HepG2 (cell line): ENCODE results near the gene CD86. TPM values are rescaled to one million over a fixed set of nuclear protein-coding genes. Genes with fewer than 3 reads are reported as not detected.

Experiments
- AGO1 ChIP-seq: fragments of 200-400 bp; formaldehyde crosslinking; IDR thresholded peaks from 2 replicates; pipeline ENCODE4 v1.6.1; 2017; ENCODE audit warnings: mild to moderate bottlenecking, low read depth, low read length, moderate library complexity; ENCODE audit not compliant: poor library complexity, severe bottlenecking
- CCAR2 ChIP-seq: fragments of 200-400 bp; formaldehyde crosslinking; optimal IDR thresholded peaks from 2 replicates; pipeline ENCODE3; 2018; ENCODE audit warnings: low read depth, mild to moderate bottlenecking, low read length, moderate library complexity
- RNF219 ChIP-seq: sonication (generic); formaldehyde crosslinking; IDR thresholded peaks from 2 replicates; pipeline ENCODE4 v1.5.0; 2020; ENCODE audit warnings: mild to moderate bottlenecking, missing genetic modification reagents
- SYNCRIP ChIP-seq: fragments of 200-400 bp; formaldehyde crosslinking; IDR thresholded peaks from 2 replicates; pipeline ENCODE4 v1.6.1; 2018; ENCODE audit warnings: mild to moderate bottlenecking, low read depth, low read length; ENCODE audit not compliant: insufficient read depth
- ZFP82 ChIP-seq: sonication (generic); formaldehyde crosslinking; IDR thresholded peaks from 2 replicates; pipeline ENCODE4 v1.5.1; 2020; ENCODE audit warnings: mild to moderate bottlenecking, missing genetic modification reagents, borderline replicate concordance
- ZNF318 ChIP-seq: sonication (generic); formaldehyde crosslinking; IDR thresholded peaks from 2 replicates; pipeline ENCODE4 v1.4.0; 2020; ENCODE audit warnings: mild to moderate bottlenecking, missing genetic modification reagents
- ZNF782 ChIP-seq: sonication (generic); formaldehyde crosslinking; IDR thresholded peaks from 2 replicates; pipeline ENCODE4 v1.4.0; 2020; ENCODE audit warnings: missing genetic modification reagents, mild to moderate bottlenecking, borderline replicate concordance
- polyA plus RNA-seq, 8 experiments: library from polyadenylated mRNA; depleted of rRNA in 3 of 8; stranded (reverse) in 7 of 8; unstranded in 1 of 8; fragments of >200 nt; fragmentation: Illumina TruSeq in 4 of 8; extraction: Trizol in 4 of 8; gene quantifications; 2 replicates each; pipeline versions ENCODE4 v1.2.1 to v1.2.3, GENCODE V29; 2011 to 2016; ENCODE audit warnings: low read depth in 4 of 8, missing spikeins in 1 of 8, mixed read lengths in 1 of 8; ENCODE audit not compliant: insufficient read depth in 1 of 8
- total RNA-seq, 5 experiments: library from RNA; depleted of rRNA; stranded (reverse); fragments of >200 nt; fragmentation: Illumina TruSeq; extraction: Trizol; gene quantifications; 2 replicates each; pipeline ENCODE4 v1.2.3, GENCODE V29; 2016; ENCODE audit warnings: low read depth in 1 of 5
- TF ChIP-seq, protein P1 (sequence below): sonication (generic); formaldehyde crosslinking; IDR thresholded peaks from 2 replicates; pipeline ENCODE4 v1.4.0; 2020; ENCODE audit warnings: missing genetic modification reagents
- TF ChIP-seq, protein P2 (sequence below): sonication (generic); formaldehyde crosslinking; conservative IDR thresholded peaks from 2 replicates; pipeline ENCODE4 v1.4.0; 2020; ENCODE audit warnings: mild to moderate bottlenecking, missing genetic modification reagents, moderate library complexity

Gene CD86
- total and polyA plus RNA-seq, 2 of the 13 experiments (the other 11 are each of a cell fraction or from before 2014, with no cell fraction given), result not detected

DNA sequence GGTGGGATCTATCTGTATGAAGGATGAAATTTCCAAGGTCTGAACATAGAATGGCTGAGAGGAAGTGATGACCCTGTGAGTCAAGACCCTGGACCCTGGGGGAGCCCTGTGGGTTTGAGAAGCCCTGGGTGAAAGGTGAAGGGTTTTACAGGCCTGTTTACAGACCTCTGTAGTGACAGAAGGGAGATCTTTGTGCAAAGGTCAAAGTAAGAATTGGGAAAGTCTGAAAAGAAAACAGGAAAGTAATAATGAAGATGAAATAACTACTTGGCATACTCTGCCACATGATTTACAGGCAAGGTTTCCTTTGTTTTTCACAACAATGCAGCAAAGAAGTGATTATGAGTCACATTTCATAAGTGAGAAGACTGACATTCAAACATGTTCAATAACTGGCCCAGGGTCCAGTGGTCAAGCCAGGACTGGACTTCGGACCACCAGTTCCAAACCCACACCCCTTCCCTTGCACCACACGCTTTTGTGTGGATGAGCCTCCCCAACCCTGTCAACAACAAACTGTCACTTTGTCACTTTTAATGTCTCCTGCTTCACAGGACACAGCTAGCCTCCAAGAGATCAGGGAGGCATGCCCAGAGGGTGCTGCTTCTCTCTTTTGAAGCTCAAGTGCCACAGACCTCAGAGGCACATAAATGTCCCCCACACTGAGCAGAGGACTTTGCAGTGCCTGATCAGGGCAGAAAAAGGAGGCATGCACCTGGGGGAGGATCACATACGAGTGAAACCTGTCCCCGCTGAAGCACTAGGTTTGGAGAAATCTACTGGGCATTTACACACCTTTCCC, 21.5 kb downstream of the CD86 start (continued):
- TF ChIP-seq ZNF318 (CRISPR knock-in tag), result no peak
- TF ChIP-seq, protein P1, sequence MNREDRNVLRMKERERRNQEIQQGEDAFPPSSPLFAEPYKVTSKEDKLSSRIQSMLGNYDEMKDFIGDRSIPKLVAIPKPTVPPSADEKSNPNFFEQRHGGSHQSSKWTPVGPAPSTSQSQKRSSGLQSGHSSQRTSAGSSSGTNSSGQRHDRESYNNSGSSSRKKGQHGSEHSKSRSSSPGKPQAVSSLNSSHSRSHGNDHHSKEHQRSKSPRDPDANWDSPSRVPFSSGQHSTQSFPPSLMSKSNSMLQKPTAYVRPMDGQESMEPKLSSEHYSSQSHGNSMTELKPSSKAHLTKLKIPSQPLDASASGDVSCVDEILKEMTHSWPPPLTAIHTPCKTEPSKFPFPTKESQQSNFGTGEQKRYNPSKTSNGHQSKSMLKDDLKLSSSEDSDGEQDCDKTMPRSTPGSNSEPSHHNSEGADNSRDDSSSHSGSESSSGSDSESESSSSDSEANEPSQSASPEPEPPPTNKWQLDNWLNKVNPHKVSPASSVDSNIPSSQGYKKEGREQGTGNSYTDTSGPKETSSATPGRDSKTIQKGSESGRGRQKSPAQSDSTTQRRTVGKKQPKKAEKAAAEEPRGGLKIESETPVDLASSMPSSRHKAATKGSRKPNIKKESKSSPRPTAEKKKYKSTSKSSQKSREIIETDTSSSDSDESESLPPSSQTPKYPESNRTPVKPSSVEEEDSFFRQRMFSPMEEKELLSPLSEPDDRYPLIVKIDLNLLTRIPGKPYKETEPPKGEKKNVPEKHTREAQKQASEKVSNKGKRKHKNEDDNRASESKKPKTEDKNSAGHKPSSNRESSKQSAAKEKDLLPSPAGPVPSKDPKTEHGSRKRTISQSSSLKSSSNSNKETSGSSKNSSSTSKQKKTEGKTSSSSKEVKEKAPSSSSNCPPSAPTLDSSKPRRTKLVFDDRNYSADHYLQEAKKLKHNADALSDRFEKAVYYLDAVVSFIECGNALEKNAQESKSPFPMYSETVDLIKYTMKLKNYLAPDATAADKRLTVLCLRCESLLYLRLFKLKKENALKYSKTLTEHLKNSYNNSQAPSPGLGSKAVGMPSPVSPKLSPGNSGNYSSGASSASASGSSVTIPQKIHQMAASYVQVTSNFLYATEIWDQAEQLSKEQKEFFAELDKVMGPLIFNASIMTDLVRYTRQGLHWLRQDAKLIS (CRISPR knock-in tag), result no peak
- TF ChIP-seq SYNCRIP, result no peak
- TF ChIP-seq ZNF782 (CRISPR knock-in tag), result no peak
- TF ChIP-seq, protein P2, sequence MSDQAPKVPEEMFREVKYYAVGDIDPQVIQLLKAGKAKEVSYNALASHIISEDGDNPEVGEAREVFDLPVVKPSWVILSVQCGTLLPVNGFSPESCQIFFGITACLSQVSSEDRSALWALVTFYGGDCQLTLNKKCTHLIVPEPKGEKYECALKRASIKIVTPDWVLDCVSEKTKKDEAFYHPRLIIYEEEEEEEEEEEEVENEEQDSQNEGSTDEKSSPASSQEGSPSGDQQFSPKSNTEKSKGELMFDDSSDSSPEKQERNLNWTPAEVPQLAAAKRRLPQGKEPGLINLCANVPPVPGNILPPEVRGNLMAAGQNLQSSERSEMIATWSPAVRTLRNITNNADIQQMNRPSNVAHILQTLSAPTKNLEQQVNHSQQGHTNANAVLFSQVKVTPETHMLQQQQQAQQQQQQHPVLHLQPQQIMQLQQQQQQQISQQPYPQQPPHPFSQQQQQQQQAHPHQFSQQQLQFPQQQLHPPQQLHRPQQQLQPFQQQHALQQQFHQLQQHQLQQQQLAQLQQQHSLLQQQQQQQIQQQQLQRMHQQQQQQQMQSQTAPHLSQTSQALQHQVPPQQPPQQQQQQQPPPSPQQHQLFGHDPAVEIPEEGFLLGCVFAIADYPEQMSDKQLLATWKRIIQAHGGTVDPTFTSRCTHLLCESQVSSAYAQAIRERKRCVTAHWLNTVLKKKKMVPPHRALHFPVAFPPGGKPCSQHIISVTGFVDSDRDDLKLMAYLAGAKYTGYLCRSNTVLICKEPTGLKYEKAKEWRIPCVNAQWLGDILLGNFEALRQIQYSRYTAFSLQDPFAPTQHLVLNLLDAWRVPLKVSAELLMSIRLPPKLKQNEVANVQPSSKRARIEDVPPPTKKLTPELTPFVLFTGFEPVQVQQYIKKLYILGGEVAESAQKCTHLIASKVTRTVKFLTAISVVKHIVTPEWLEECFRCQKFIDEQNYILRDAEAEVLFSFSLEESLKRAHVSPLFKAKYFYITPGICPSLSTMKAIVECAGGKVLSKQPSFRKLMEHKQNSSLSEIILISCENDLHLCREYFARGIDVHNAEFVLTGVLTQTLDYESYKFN (CRISPR knock-in tag), result peak; percentile 56
- no peak for TF ChIP-seq AGO1
- TF ChIP-seq RNF219, result no peak
- no peak for TF ChIP-seq ZFP82 (CRISPR knock-in tag)
- no peak for TF ChIP-seq CCAR2
